Fibroblast of skin of abdomen (primary cell): ENCODE results near the gene EIF3I.
"Not testable (repeated sequence)": the region's sequence is repeated elsewhere in the genome, so short reads cannot be mapped to it uniquely, and the experiment has no call there.

Source experiments
- DNase-seq: peaks from one replicate; pipeline ENCODE4 v3.0.0-alpha.2; 2013

EIF3I gene

GRCh38 chr1:32232558-32233304 is 10.5 kb downstream of the EIF3I start:
- DNase-seq: no peak

DNA sequence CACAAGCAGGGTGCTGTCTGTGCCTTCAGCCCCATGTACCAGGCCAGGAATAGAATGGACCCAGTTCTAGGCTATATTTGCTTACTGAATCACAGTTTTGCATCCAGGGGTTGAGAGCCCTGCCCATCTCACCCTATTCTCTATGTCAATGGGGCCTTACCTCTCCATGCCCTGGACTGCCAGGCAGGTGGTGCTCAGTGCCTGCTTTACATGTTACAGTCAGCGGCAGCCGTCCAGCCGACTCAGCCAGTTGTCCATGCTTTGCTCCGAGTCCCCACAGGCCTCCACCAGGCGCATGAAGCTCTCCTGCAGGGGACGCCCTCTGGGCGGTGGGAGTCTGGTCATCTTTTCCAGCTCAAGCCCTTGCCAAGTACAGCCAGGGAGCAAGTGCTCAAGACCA is 12.6 kb downstream of the EIF3I start:
- no peak for DNase-seq

GRCh38 chr1:32239337-32239736 is 17.1 kb downstream of the EIF3I start:
- no peak for DNase-seq

GRCh38 chr1:32239790-32240139 is 17.6 kb downstream of the EIF3I start:
- DNase-seq: no peak

- peak; percentile 36 for DNase-seq
Observed at GRCh38 chr1:32240140-32240951, 18.1 kb downstream of the EIF3I start.

DNA sequence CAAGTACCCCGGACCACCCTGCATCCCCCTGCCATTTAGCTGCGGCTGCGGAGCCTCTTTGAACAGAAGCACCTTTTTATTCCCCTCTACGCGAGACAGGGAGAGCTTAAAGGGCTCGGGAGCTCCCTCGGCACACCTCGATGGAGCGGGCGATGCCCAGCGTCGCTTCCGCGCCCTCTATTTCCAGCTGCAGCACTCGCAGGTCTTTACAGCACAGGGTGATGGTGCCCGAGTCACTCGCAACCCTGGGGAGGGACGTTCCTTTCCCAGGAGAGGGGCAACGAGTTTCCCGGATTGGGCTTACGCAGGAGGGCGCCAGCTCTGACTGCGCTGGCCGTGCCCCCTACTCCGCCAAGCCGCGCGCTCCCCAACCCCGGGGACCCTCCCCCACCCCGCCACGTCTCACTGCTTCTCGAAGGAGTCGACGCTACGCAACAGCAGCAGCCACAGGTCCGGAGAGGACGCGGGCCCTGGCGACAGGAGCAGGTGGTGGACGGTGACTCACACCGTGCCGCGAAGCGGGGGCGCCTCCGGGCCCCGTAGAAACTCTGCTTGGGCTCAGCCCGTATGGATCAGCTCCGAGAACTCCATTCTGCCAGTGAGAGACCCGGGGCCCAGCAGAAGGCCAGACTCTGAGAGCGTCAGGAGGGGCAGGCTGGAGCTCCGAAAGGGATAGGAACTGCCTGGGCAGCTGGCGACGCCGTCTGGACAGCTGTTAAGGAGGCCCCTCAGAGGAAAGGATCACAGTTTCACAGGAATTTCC is 19.0 kb downstream of the EIF3I start:
- peak; percentile 27 for DNase-seq

GRCh38 chr1:32242341-32242851 is 20.2 kb downstream of the EIF3I start:
- no peak for DNase-seq

DNA sequence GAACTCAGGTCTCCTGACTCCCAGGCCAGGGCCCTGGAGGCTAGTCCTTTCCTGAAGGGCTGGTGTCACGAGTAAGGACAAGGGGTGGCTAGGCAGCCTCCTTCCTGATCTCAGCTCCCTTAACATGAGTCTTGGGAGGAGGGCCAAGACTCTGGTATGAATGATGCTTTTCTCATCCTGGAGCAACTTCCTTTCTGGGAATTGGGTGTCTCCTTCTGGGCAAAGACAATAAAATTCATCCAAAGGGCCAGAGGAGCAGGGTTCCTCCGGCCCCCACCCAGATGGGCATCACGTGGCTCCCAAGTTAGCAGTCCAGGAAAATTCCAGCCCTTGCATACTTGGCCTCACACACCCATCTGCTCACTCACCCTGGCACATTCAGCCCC is 24.7 kb downstream of the EIF3I start, which contains the start of gene FAM167B:
Gene FAM167B (plus strand): TSS at position 335 of the 386 bp plus-strand sequence. CDS start 200 bp downstream, outside the sequence.
- DNase-seq: peak; percentile 69

- no peak for DNase-seq
Observed at GRCh38 chr1:32247452-32247851, 25.2 kb downstream of the EIF3I start.

DNA sequence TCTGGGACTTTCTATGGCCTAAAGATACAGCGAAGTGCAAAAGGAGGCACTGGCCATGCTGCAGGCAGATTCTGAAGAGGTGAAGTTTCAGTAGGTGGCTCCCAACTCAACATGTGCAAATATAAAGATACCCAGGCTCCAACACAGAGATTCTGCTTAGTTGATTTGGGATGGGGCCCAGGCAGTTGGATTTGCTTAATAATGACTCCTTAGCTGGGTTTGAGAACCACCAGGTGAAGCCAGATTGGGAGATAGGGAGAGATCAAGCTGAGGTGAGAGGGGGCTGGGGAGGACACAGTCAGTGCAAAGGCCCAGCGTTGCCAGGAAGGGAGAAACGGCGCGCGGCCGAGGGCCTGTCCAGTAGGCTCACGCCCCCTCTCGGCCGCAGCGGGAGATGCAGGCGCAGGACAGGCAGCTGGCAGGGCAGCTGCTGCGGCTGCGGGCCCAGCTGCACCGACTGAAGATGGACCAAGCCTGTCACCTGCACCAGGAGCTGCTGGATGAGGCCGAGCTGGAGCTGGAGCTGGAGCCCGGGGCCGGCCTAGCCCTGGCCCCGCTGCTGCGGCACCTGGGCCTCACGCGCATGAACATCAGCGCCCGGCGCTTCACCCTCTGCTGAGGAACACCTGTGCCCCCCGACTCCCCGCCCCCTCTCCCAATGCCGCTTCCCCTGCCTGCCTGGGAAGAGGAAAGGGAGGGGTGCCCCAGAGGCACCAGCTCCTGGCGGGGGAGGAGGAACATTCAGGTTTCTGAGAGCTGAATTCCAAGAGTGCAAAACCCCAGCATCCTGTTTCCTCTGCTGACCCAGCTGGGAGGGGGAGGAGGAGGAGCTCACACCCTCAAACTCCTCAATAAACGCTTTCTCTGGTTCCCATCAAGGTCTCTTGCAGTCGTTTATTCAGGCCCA is 26.0 kb downstream of the EIF3I start:
- DNase-seq: peak; percentile 56

DNA sequence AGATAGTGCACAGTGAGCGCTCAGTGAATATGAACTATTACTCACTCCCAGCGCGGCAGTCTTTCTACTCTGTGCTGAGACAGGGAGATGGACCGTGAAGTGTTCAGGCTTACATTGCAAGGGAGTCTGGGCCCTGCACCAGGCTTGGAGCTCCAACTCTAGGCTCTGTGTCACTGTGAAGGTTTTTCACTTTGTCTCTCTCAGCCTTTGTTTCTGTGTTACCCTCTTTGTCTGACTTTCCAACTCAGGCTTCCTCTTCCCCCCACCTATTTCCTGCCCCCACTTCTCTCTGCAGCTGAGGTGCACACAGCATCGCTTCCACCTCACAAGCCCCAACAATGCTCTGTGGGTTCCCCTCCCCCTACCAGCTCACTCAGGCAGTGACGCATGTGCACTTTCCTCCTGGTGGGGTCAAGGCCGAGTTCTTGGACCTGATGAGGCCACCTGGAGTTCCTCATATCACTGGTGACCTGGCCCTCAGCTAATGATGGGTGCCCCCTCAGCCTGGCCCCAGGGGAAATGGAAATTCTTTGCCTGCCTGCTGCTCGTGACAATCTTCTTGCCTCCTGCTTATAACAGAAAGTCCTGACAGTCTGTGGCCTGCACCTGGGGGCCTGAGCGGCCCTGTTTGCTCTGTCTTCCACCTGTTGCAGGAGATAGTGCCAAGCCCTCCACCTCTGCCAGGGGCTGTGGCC is 27.8 kb downstream of the EIF3I start:
- no peak for DNase-seq

DNA sequence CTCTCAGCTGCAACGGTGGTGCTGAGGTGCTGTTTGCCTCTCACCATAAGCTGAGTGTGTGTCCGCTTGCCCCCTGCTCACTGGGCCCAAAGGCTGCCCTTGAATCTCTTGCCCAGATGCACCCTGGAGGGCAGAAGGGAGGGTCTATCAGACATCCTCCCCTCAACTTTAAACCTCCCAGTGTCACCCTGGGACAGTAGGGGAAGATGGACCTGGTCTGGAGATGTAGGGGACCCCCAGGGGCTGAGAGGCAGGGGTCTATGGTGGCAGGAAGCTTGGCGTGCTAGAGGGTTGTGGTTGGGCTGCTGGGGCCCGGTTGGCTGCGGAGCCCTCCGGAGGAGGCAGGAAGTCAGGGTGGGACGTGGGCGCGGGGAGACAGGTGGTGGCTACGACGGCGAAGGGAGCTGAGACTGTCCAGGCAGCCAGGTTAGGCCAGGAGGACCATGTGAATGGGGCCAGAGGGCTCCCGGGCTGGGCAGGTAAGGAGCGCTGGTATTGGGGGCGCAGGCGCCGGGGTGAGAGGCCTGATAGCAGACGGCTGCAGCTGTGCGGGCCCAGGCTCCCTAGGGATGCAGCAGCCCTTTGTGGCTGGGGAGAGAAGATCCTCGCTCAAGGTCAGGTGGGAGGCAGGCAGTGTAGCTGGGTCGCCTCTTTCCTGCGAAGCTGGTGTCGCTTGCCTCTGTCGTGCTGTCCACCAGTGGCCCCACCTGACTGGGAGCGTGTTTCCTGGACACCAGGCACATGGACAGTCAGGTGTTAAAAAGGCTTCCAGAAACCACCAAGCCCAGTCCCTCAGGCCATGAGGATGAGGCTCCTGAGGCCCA is 28.9 kb downstream of the EIF3I start, which contains the start of gene LCK:
Gene LCK (plus strand): TSS at position 373 of the 824 bp plus-strand sequence. CDS start 23,065 bp downstream, outside the sequence.
- no peak for DNase-seq

GRCh38 chr1:32255072-32256071 is 33.2 kb downstream of the EIF3I start:
- DNase-seq: no peak

DNA sequence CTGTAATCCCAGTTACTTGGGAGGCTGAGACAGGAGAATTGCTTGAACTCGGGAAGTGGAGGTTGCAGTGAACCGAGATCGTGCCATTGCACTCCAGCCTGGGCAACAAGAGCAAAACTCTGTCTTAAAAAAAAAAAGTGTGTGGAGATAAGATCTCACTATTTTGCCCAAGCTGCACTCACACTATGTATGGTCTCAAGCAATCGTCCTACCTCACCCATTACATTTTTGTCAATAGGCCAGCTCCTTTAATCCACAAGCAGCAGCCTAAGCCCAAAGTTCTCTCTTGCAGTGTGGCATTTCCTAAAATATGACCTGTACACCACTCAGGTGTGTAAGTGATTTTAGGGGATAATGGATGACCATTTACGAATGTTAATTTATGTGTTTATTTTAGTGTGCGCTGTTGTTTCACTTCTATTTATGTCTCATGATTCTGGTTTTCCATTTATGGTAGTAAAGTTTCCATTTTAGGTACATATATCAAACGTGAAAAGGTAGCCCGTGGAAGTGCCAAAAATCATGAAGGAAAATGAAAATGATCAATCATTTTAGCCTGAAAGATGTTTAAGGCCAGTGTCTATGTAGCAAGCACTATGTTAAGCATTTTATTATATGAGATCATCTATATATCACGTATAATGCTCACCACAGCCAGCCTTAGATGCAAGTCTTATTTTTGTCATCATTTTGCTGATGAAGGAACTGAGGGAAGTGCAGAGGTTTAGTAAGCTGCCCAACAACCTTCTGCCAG is 34.4 kb downstream of the EIF3I start:
- DNase-seq: no peak

- DNase-seq: no peak
Observed at GRCh38 chr1:32257227-32257508, 35.0 kb downstream of the EIF3I start.

DNA sequence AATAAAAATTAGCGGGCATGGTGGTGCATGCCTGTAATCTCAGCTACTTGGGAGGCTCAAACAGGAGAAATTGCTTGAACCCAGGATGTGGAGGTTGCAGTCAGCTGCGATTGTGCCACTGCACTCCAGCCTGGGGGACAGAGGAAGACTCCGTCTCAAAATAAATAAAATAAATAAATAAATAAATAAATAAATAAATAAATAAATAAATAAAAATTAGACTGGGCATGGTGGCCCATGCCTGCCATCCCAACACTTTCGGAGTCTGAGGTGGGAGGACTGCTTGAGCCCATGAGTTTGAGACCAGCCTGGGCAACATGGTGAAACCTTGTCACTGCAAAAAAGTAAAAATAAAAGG is 41.0 kb downstream of the EIF3I start:
- not testable (repeated sequence) for DNase-seq

DNA sequence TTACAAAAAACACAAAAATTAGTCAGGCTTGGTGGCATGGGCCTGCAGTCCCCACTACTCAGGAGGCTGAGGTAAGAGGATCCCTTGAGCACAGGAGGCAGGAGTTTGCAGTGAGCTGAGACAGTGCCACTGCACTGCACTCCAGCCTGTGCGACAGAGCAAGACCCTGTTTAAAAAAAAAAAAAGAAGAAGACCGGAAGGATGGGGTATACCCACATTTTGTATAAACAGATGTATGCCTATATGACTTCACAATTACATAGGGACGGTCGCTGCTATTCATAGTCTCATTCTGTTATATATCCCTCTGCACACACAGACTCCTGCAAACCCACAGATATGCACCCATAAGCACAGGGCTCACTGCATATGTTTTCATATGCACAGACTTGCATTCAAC is 41.5 kb downstream of the EIF3I start:
- no peak for DNase-seq

GRCh38 chr1:32265846-32266245 is 43.6 kb downstream of the EIF3I start:
- no peak for DNase-seq
